Endothelial cell of umbilical vein (primary cell): ENCODE data around the gene HIVEP1. TPM values are rescaled to one million over a fixed set of nuclear protein-coding genes. Genes with fewer than 3 reads are reported as not detected.

Experiments
- BruUV-seq: library from RNA; stranded (reverse); fragments of 400-500 nt; replicated peaks from 2 replicates; lab custom pipeline; 2021; lab: Mats Ljungman, UMichigan
- CTCF ChIA-PET: fragments of 300-600, 350-600 bp; sonication (Branson Sonifier 250); formaldehyde crosslinking; loops from one replicate; lab custom pipeline; 2021; ENCODE audit warnings: antibody characterized with exemption, inconsistent platforms; lab: Charles Lee
- POLR2A ChIA-PET: fragments of 300-600, 350-600 bp; sonication (Branson Sonifier 250); formaldehyde crosslinking; loops from one replicate; lab custom pipeline; 2021; ENCODE audit warnings: antibody characterized with exemption, inconsistent platforms; lab: Charles Lee
- DNase-seq: peaks from one replicate; pipeline ENCODE4 v3.0.0-alpha.2; 2011; ENCODE audit warnings: low read depth, low spot score
- FAIRE-seq: peaks from 2 replicates; lab custom pipeline; 2011; peaks lifted over from hg19 to GRCh38; lab: Jason Lieb, UNC
- H2AFZ ChIP-seq: 2 replicates; pipeline ENCODE4 v1.6.0; 2012; ENCODE audit warnings: low read depth, low read length, control low read depth, inconsistent platforms
- H3K27ac ChIP-seq: 2 replicates; pipeline ENCODE4 v1.5.1; 2011; ENCODE audit warnings: low read depth, mild to moderate bottlenecking, control low read depth, low read length, moderate library complexity; ENCODE audit not compliant: insufficient read depth
- H3K27me3 ChIP-seq, 2 experiments: 2 replicates each; pipeline versions ENCODE4 v1.6.0 to v1.6.1; 2011; ENCODE audit warnings: low read length in 2 of 2, mixed read lengths in 1 of 2; ENCODE audit not compliant: control insufficient read depth in 2 of 2, insufficient read depth in 2 of 2
- H3K36me3 ChIP-seq, 2 experiments: 2 replicates in 1 of 2; 3 replicates in 1 of 2; pipeline ENCODE4 v1.5.1; 2011; ENCODE audit warnings: low read length in 2 of 2, mild to moderate bottlenecking in 1 of 2, moderate library complexity in 1 of 2; ENCODE audit not compliant: control insufficient read depth in 2 of 2, insufficient read depth in 2 of 2; ENCODE audit errors: extremely low read depth in 1 of 2
- H3K4me1 ChIP-seq: 3 replicates; pipeline ENCODE4 v1.5.1; 2011; ENCODE audit warnings: mild to moderate bottlenecking, low read length; ENCODE audit not compliant: control insufficient read depth, insufficient read depth; ENCODE audit errors: extremely low read depth
- H3K4me2 ChIP-seq: 2 replicates; pipeline ENCODE4 v1.6.1; 2011; ENCODE audit warnings: low read length, control low read depth, mixed read lengths; ENCODE audit not compliant: insufficient read depth
- H3K4me3 ChIP-seq, 3 experiments: fragments of 200-600 bp in 1 of 3; sonication (generic), shearing (Covaris generic) in 1 of 3; replicated peaks in 1 of 3; 2 replicates each; pipeline ENCODE4 v1.5.1; 2011 to 2016; ENCODE audit warnings: control low read depth in 3 of 3, low read length in 3 of 3, mild to moderate bottlenecking in 2 of 3, inconsistent platforms in 1 of 3, low read depth in 1 of 3, moderate library complexity in 1 of 3; ENCODE audit not compliant: insufficient read depth in 1 of 3
- H3K79me2 ChIP-seq: 2 replicates; pipeline ENCODE4 v1.6.0; 2012; ENCODE audit warnings: low read length, inconsistent platforms; ENCODE audit not compliant: control insufficient read depth, insufficient read depth
- H3K9ac ChIP-seq: replicated peaks from 2 replicates; pipeline ENCODE3; 2011; ENCODE audit warnings: low read length, control low read depth; ENCODE audit not compliant: insufficient read depth; ENCODE audit errors: extremely low read depth
- H3K9me1 ChIP-seq: replicated peaks from 3 replicates; pipeline ENCODE4 v1.6.0; 2011; ENCODE audit warnings: mild to moderate bottlenecking, low read length; ENCODE audit not compliant: control insufficient read depth, insufficient read depth; ENCODE audit errors: extremely low read depth
- H3K9me3 ChIP-seq: replicated peaks from 2 replicates; pipeline ENCODE4 v1.5.1; 2012; ENCODE audit warnings: low read length, inconsistent platforms; ENCODE audit not compliant: control insufficient read depth, insufficient read depth
- H4K20me1 ChIP-seq: replicated peaks from 2 replicates; pipeline ENCODE3; 2011; ENCODE audit warnings: mild to moderate bottlenecking, low read length; ENCODE audit not compliant: control insufficient read depth, insufficient read depth; ENCODE audit errors: extremely low read depth
- CTCF ChIP-seq, 2 donors: IDR thresholded peaks; 1 replicate in 1 of 2; 2 replicates in 1 of 2; pipeline ENCODE4 v1.5.1; 2011; ENCODE audit warnings: low read length in 2 of 2, mild to moderate bottlenecking in 2 of 2, moderate library complexity in 2 of 2, control low read depth in 1 of 2, inconsistent platforms in 1 of 2, low read depth in 1 of 2; ENCODE audit not compliant: insufficient read depth in 1 of 2; ENCODE audit errors: extremely low read depth in 1 of 2
- EZH2 ChIP-seq: IDR thresholded peaks from 2 replicates; pipeline ENCODE4 v1.6.1; 2012; ENCODE audit warnings: borderline replicate concordance, low read depth, mild to moderate bottlenecking, moderate library complexity, low read length, inconsistent platforms; ENCODE audit not compliant: severe bottlenecking
- MAX ChIP-seq: IDR thresholded peaks from 2 replicates; pipeline ENCODE4 v1.6.1; 2011; ENCODE audit not compliant: insufficient read depth, insufficient read length
- POLR2A ChIP-seq: IDR thresholded peaks from 2 replicates; pipeline ENCODE4 v1.6.1; 2012; ENCODE audit warnings: low read depth, mild to moderate bottlenecking, control low read depth, low read length
- POLR2AphosphoS5 ChIP-seq: IDR thresholded peaks from 2 replicates; pipeline ENCODE4 v1.6.1; 2012; ENCODE audit warnings: low read depth, mild to moderate bottlenecking, control low read depth, low read length, moderate library complexity; ENCODE audit not compliant: insufficient read depth
- dilution Hi-C: fragments of 300-500 bp; cut with MboI; formaldehyde crosslinking; loops from one replicate; pipeline ENCODE4 v1.15.0; 2019; ENCODE audit warnings: low sequenced_read_pairs; ENCODE audit not compliant: extremely low pct_ligation_motif_present
- intact Hi-C: fragments of 100-400 bp; cut with micrococcal nuclease; formaldehyde crosslinking; loops from one replicate; pipeline ENCODE4 v1.10.0; 2022
- polyA plus RNA-seq, 4 experiments: library from polyadenylated mRNA; depleted of rRNA in 3 of 4; stranded (reverse) in 3 of 4; unstranded in 1 of 4; fragments of >200 nt; gene quantifications; 2 replicates each; pipeline versions ENCODE4 v1.2.1 to v1.2.3, GENCODE V29; 2011 to 2012; ENCODE audit warnings: missing spikeins in 1 of 4
- total RNA-seq: library from RNA; stranded (reverse); gene quantifications from 2 replicates; pipeline ENCODE4 v1.2.3, GENCODE V29; 2021

The HIVEP1 gene
- total and polyA plus RNA-seq, 2 donors (not counting 3 experiments of a cell fraction or from before 2014, with no cell fraction given) = 33.5 to 49.2 TPM

- dilution Hi-C loops = no loop called here
- H3K9me1 ChIP-seq = no peaks in the 10 kb centered on the region
- no peaks in the 10 kb centered on the region for H3K27me3 ChIP-seq
- TF ChIP-seq MAX (no peak), CTCF (IDR thresholded peaks at IDR 0.05; ENCODE audit: extremely low read depth in 1 of 2, insufficient read depth in 1 of 2, low read depth in 1 of 2, low read length in 2 of 2) (no peak), POLR2AphosphoS5 (no peak), POLR2A (no peak)
- no peak overlapping the region for H3K4me3 ChIP-seq
- no peaks in the 10 kb centered on the region for H4K20me1 ChIP-seq
- no peak overlapping the region for H3K27ac ChIP-seq
- FAIRE-seq (no peak), DNase-seq (no peak)
- H3K9ac ChIP-seq = no peak overlapping the region
- intact Hi-C loops = no loop called here
- H3K9me3 ChIP-seq = no peaks in the 10 kb centered on the region
- no peak overlapping the region for H2AFZ ChIP-seq
- POLR2A ChIA-PET = no interaction called here
- peaks cover 47% of the 10 kb centered on the region for H3K79me2 ChIP-seq
- CTCF ChIA-PET = no interaction called here
- H3K4me2 ChIP-seq = no peak overlapping the region
- H3K36me3 ChIP-seq = peaks cover 2 to 5% of the 10 kb centered on the region in 2 experiments
- no TSS peak for BruUV-seq
- H3K4me1 ChIP-seq = no peaks in the 10 kb centered on the region
Observed at GRCh38 chr6:12049165-12049564, 37.1 kb downstream of the HIVEP1 start.

GRCh38 chr6:12051861-12052368 lies 39.8 kb downstream of the HIVEP1 start:
- TF ChIP-seq EZH2 (no peak), POLR2A (no peak), POLR2AphosphoS5 (no peak), CTCF (IDR thresholded peaks at IDR 0.05; ENCODE audit: extremely low read depth in 1 of 2, insufficient read depth in 1 of 2, low read depth in 1 of 2, low read length in 2 of 2) (no peak)
- FAIRE-seq (no peak), DNase-seq (no peak)
- Histone ChIP-seq H3K4me1 (no peaks in the 10 kb centered on the region), H3K27me3 (no peaks in the 10 kb centered on the region), H3K27ac (no peak overlapping the region), H3K36me3 (peaks cover 0 to 2% of the 10 kb centered on the region in 2 experiments), H3K4me2 (no peak overlapping the region), H3K9me3 (no peaks in the 10 kb centered on the region), H2AFZ (no peak overlapping the region), H4K20me1 (peaks cover 2% of the 10 kb centered on the region), H3K4me3 (no peak overlapping the region), H3K79me2 (peaks cover 45% of the 10 kb centered on the region), H3K9me1 (no peaks in the 10 kb centered on the region), H3K9ac (no peak overlapping the region)
- dilution Hi-C loops (no loop called here), intact Hi-C loops (no loop called here)
- ChIA-PET CTCF (no interaction called here), POLR2A (no interaction called here)
- BruUV-seq = no TSS peak
